Measurements from ENCODE around the gene CCNI.
A peak's percentile ranks its signal among the peaks of the same experiment; 100 is the strongest.

CCNI gene, protein sequence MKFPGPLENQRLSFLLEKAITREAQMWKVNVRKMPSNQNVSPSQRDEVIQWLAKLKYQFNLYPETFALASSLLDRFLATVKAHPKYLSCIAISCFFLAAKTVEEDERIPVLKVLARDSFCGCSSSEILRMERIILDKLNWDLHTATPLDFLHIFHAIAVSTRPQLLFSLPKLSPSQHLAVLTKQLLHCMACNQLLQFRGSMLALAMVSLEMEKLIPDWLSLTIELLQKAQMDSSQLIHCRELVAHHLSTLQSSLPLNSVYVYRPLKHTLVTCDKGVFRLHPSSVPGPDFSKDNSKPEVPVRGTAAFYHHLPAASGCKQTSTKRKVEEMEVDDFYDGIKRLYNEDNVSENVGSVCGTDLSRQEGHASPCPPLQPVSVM

DNA sequence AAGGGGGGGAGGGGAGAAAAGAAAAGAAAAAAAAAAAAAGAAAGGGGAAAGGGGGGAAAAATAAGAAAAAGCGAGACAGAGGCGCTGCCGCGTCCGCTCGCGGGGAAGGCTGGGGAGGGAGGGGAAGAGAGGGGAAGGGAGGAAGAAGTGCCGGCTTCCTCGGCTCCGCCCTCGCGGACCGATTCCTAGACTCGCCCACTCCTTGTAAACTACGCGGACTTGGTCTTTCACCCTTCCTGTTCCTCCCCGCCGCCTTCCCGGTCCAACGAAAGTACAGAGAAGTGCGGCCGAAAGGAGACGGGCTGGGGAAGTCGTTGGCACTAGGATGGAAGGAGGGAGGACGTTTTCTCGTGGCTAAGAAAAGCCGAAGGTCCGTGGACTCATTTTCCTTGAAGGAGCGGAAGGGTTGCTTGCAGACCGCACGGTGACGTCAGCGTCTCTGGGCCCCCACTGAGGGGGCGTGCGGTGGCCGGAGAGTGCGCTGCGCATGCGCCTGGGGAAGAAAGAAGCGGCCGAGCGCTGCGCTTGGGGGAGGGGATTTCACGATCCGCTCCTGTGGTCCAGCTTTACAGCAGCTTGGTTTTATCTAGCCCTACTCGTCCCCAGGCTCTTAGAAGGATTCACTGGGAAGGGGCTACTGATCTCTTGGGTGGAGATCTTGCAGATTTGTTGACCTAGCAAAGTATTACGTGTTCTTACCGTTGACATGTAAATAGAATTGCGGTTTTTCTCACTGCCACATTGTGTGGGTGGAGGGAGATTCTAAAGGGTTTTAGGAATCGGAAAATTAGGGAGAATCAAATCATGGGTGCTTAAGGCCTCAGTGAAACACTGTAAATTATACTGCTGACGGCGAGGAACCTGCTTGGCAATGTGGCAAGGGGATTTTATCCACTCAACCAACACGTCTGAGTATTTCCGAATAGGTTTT lies at the start of gene CCNI:
Gene CCNI (minus strand): TSS at position 121 of the 931 bp plus-strand sequence. CDS start 9,627 bp downstream, outside the sequence.
- peak within 1 kb of the TSS; percentile 66 to 84 for H3K4me3 ChIP-seq (replicated peaks in 1 of 2; ENCODE audit: low read depth in 2 of 2, low read length in 2 of 2)
- DNase-seq (ENCODE audit: low read depth in 2 of 2): peak; percentile 99
- TF ChIP-seq, protein P1, sequence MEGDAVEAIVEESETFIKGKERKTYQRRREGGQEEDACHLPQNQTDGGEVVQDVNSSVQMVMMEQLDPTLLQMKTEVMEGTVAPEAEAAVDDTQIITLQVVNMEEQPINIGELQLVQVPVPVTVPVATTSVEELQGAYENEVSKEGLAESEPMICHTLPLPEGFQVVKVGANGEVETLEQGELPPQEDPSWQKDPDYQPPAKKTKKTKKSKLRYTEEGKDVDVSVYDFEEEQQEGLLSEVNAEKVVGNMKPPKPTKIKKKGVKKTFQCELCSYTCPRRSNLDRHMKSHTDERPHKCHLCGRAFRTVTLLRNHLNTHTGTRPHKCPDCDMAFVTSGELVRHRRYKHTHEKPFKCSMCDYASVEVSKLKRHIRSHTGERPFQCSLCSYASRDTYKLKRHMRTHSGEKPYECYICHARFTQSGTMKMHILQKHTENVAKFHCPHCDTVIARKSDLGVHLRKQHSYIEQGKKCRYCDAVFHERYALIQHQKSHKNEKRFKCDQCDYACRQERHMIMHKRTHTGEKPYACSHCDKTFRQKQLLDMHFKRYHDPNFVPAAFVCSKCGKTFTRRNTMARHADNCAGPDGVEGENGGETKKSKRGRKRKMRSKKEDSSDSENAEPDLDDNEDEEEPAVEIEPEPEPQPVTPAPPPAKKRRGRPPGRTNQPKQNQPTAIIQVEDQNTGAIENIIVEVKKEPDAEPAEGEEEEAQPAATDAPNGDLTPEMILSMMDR (IDR thresholded peaks at IDR 0.05; ENCODE audit: low read depth, low read length): no peak

DNA sequence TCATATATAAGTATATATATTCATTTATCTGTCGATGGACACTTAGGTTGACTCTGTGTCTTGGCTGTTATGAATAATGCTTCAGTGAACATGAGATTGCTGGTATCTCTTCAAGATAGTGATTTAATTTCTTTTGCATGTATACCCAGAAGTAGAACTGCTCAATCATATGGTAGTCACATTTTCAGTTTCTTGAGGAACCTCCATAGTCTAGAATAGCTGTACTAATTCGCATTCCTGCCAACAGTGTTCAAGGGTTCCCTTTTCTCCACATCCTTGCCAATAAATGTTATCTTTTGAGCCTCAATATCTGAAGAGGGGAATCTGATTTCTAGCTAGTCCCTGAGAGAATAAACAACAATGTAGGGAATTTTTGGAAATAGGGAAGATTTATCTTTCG lies 48.8 kb upstream of the CCNI start:
- TF ChIP-seq, protein P1 (IDR thresholded peaks at IDR 0.05; ENCODE audit: low read depth, low read length): no peak
- no peak overlapping the region for H3K4me3 ChIP-seq (replicated peaks in 1 of 2; ENCODE audit: low read depth in 2 of 2, low read length in 2 of 2)
- DNase-seq (ENCODE audit: low read depth in 2 of 2): no peak

DNA sequence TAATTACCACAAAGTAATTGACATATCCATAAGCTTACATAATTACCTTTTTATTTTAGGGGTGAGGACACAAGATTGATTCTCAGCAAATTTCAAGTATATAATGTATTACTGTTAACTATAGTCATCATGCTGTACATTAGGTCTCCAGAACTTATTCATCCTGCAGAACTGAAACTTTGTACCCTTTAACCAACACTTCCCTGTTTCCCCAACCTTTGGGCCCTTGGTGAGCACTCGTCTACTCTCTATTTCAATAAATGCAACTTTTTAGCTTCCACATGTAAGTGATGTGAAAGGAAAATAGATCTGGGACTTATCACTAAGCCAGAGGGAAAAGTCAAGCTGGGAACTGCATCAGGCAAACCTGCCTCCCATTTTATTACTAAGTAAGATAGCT lies 47.6 kb upstream of the CCNI start:
- H3K4me3 ChIP-seq (replicated peaks in 1 of 2; ENCODE audit: low read depth in 2 of 2, low read length in 2 of 2): no peak overlapping the region
- TF ChIP-seq, protein P1 (IDR thresholded peaks at IDR 0.05; ENCODE audit: low read depth, low read length): no peak
- no peak for DNase-seq (ENCODE audit: low read depth in 2 of 2)

DNA sequence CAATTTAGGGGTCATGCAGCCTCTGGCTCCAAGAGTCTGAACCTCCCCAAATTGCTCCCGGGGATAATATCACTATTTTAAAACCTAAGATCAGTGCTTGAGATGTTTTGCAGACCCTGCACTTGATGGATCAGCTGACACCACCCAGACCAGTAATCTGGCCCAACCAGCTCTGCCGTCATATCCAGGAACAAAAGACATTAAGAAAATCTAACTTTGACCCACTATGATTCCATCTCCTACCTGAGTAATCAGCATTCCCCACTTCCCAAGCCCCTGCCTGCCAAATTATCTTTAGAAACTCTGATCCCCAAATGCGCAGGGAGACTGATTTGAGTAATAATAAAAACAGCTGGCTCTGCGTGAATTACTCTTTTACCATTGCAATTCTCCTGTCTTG lies 46.9 kb upstream of the CCNI start:
- DNase-seq (ENCODE audit: low read depth in 2 of 2): no peak
- TF ChIP-seq, protein P1 (IDR thresholded peaks at IDR 0.05; ENCODE audit: low read depth, low read length): no peak

DNA sequence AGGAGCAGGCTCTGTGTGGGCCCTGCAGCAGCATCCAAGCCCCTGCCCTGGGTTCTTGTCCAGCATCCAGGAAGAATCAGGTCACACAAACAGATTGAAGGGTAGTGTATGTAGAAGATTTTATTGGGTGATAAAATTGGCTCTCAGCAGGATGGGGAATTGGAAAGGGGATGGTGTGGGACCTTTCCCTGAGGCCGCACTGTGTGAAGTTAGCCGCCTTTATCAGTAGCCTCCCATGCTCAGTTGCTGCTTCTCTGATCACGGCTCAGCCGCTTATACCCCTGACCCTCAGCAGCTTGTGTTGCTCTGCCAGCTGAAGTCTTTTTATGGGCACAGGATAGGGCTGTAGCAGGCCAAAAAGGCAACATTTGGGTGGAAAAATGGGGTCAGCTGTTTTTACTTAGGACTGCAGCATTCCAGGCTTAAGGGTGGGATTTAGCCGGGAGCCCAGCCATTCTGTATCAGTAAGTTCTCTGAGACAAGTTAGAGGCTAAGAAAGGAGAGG lies 46.0 kb upstream of the CCNI start:
- TF ChIP-seq, protein P1 (IDR thresholded peaks at IDR 0.05; ENCODE audit: low read depth, low read length): no peak
- no peak overlapping the region for H3K4me3 ChIP-seq (replicated peaks in 1 of 2; ENCODE audit: low read depth in 2 of 2, low read length in 2 of 2)
- DNase-seq (ENCODE audit: low read depth in 2 of 2): no peak

More for the DNA sequence above, 46.9 kb upstream of the CCNI start:
- no peak overlapping the region for H3K4me3 ChIP-seq (replicated peaks in 1 of 2; ENCODE audit: low read depth in 2 of 2, low read length in 2 of 2)

DNA sequence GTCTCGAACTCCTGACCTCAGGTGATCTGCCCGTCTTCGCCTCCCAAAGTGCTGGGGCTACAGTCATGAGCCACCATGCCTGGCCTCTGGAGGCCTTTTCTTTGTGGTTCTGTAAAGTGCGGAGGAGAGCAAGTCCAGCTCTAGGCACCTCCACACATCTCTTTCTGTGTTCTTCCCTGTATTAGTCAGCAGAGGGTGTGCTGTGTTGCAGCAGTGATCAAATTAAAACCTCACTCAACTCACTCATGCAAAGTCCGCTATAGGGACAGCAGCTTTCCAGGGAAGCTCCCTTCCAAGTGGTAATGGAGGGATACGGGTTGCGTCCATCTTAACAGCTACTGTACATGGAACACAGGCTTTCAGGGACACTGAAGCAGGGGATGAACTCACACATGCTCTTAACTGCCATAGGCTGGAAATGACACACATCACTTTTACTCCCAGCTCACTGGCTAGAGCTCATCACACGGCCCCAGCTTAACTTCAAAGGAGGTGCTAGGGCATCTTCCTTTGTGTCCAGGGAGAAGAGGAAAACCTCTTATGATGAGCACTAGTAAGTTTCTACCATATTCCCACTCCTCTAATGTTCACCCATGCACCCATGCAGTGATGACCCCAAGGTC lies 45.2 kb upstream of the CCNI start:
- TF ChIP-seq, protein P1 (IDR thresholded peaks at IDR 0.05; ENCODE audit: low read depth, low read length): no peak
- no peak overlapping the region for H3K4me3 ChIP-seq (replicated peaks in 1 of 2; ENCODE audit: low read depth in 2 of 2, low read length in 2 of 2)
- DNase-seq (ENCODE audit: low read depth in 2 of 2): no peak
